HFFc6 (cell line): ENCODE measurements around the gene PDZRN4. TPM values are rescaled to one million over a fixed set of nuclear protein-coding genes. Genes with fewer than 3 reads are reported as not detected.

Experiments
- DNase-seq: peaks from one replicate; pipeline ENCODE4 v3.0.0-alpha.2; 2018
- H3K27ac Mint-ChIP-seq: 2 replicates; pipeline ENCODE4 v1.8.0; 2020; ENCODE audit warnings: mild to moderate bottlenecking, mixed read lengths
- H3K27me3 Mint-ChIP-seq: 2 replicates; pipeline ENCODE4 v1.8.0; 2021; ENCODE audit warnings: mild to moderate bottlenecking, moderate library complexity, mixed read lengths; ENCODE audit not compliant: insufficient read depth
- H3K36me3 Mint-ChIP-seq: 2 replicates; pipeline ENCODE4 v1.8.0; 2021; ENCODE audit warnings: low read depth, mixed read lengths
- H3K4me1 Mint-ChIP-seq: 2 replicates; pipeline ENCODE4 v1.8.0; 2020; ENCODE audit warnings: low read depth, mixed read lengths
- H3K4me3 Mint-ChIP-seq: 2 replicates; pipeline ENCODE4 v1.8.0; 2020; ENCODE audit warnings: mild to moderate bottlenecking, moderate library complexity, mixed read lengths
- H3K9me3 Mint-ChIP-seq: 2 replicates; pipeline ENCODE4 v1.8.0; 2020; ENCODE audit warnings: mild to moderate bottlenecking, mixed read lengths
- CTCF ChIP-seq: fragments of 200-600 bp; sonication (generic); IDR thresholded peaks from 2 replicates; pipeline ENCODE4 v1.5.0; 2021; ENCODE audit warnings: antibody characterized with exemption, mild to moderate bottlenecking
- total RNA-seq, 6 experiments: library from RNA; stranded (reverse); fragmentation: NEBNext Ultra II Directional; extraction: Animal tissue kit (Norgen Biotek cat#: 25700); gene quantifications; 2 replicates in 1 of 6; 3 replicates in 5 of 6; pipeline ENCODE4 v1.2.3, GENCODE V29; 2021

Gene PDZRN4
- total RNA-seq, 6 experiments from 2014 or later = not detected

- no peak for DNase-seq
- peaks cover 17% of the 10 kb centered on the region for H3K9me3 Mint-ChIP-seq
- no peaks in the 10 kb centered on the region; the same call in 1 of the 2 replicates for H3K36me3 Mint-ChIP-seq
- no peaks in the 10 kb centered on the region for H3K4me1 Mint-ChIP-seq
- no peak overlapping the region for H3K4me3 Mint-ChIP-seq
- no peak overlapping the region for H3K27ac Mint-ChIP-seq
- 0 out of 2 replicates have a peak, but pooled peaks cover 2% of the 10 kb centered on the region for H3K27me3 Mint-ChIP-seq
- no peak for TF ChIP-seq CTCF
Observed at GRCh38 chr12:41325336-41325735, 137.2 kb downstream of the PDZRN4 start.

- Mint-ChIP-seq H3K9me3 (peaks cover 27% of the 10 kb centered on the region), H3K4me3 (no peak overlapping the region), H3K27ac (no peak overlapping the region), H3K27me3 (0 out of 2 replicates have a peak, but pooled peaks cover 2% of the 10 kb centered on the region), H3K4me1 (no peaks in the 10 kb centered on the region), H3K36me3 (no peaks in the 10 kb centered on the region)
- DNase-seq = no peak
- TF ChIP-seq CTCF = no peak
Observed at GRCh38 chr12:41327096-41327895, 139.2 kb downstream of the PDZRN4 start.

GRCh38 chr12:41333974-41334373, 145.9 kb downstream of the PDZRN4 start:
- H3K36me3 Mint-ChIP-seq = no peaks in the 10 kb centered on the region; the same call in 1 of the 2 replicates
- no peaks in the 10 kb centered on the region for H3K4me1 Mint-ChIP-seq
- no peak for TF ChIP-seq CTCF
- H3K9me3 Mint-ChIP-seq = peaks cover 48% of the 10 kb centered on the region
- H3K27ac Mint-ChIP-seq = no peak overlapping the region
- no peak for DNase-seq
- no peak overlapping the region for H3K4me3 Mint-ChIP-seq
- no peaks in the 10 kb centered on the region for H3K27me3 Mint-ChIP-seq

- Mint-ChIP-seq H3K36me3 (no peaks in the 10 kb centered on the region; the same call in 1 of the 2 replicates), H3K4me1 (no peaks in the 10 kb centered on the region), H3K27me3 (no peaks in the 10 kb centered on the region), H3K9me3 (peaks cover 52% of the 10 kb centered on the region), H3K4me3 (no peak overlapping the region), H3K27ac (no peak overlapping the region)
- DNase-seq = no peak
- no peak for TF ChIP-seq CTCF
Observed at GRCh38 chr12:41334390-41334789, 146.3 kb downstream of the PDZRN4 start.

GRCh38 chr12:41336041-41336549, 148.0 kb downstream of the PDZRN4 start:
- no peak for DNase-seq
- H3K4me3 Mint-ChIP-seq = no peak overlapping the region

More at GRCh38 chr12:41336041-41336549, 148.0 kb downstream of the PDZRN4 start:
- Mint-ChIP-seq H3K27ac (no peak overlapping the region), H3K4me1 (no peaks in the 10 kb centered on the region), H3K27me3 (no peaks in the 10 kb centered on the region), H3K9me3 (peaks cover 58% of the 10 kb centered on the region), H3K36me3 (no peaks in the 10 kb centered on the region; the same call in 1 of the 2 replicates)
- TF ChIP-seq CTCF = no peak
